Transverse colon (tissue), 4 donors: ENCODE data around the gene NCOA5.

ENCODE experiments used
- CTCF ChIP-seq, 5 experiments: fragments of 200-600 bp in 3 of 5; fragments of 450-650 bp in 2 of 5; sonication (generic) in 3 of 5; IDR thresholded peaks; 1 replicate in 2 of 5; 2 replicates in 3 of 5; pipeline ENCODE4 v1.5.1; 2016 to 2017; ENCODE audit warnings: antibody characterized with exemption in 5 of 5, inconsistent platforms in 3 of 5, mild to moderate bottlenecking in 2 of 5, moderate library complexity in 1 of 5
- EP300 ChIP-seq: sonication (generic); formaldehyde crosslinking; IDR thresholded peaks from one replicate; pipeline ENCODE4 v1.6.1; 2017; ENCODE audit warnings: antibody characterized with exemption, low read depth
- POLR2A ChIP-seq: fragments of 450-650 bp; IDR thresholded peaks from one replicate; pipeline ENCODE4 v1.6.1; 2016; ENCODE audit warnings: antibody characterized with exemption, mild to moderate bottlenecking, moderate library complexity
- POLR2AphosphoS5 ChIP-seq, 3 donors: sonication (generic); formaldehyde crosslinking; IDR thresholded peaks; one replicate each; pipeline ENCODE4 v1.6.1; 2016; ENCODE audit warnings: antibody characterized with exemption in 3 of 3

- TF ChIP-seq POLR2A = no peak
- no peak for TF ChIP-seq CTCF (IDR thresholded peaks at IDR 0.05)
- TF ChIP-seq POLR2AphosphoS5 (IDR thresholded peaks at IDR 0.05) = no peak
- TF ChIP-seq EP300 = no peak
Observed at GRCh38 chr20:46127396-46128010, 37.7 kb upstream of the NCOA5 start.
